Fibroblast of lung (primary cell): ENCODE results near the gene CARD8. TPM values are rescaled to one million over a fixed set of nuclear protein-coding genes. Genes with fewer than 3 reads are reported as not detected.

ENCODE experiments used
- DNase-seq, 2 donors: peaks; one replicate each; pipeline versions ENCODE4 v3.0.0 to v3.0.0-alpha.2; 2010; ENCODE audit warnings: low read depth in 2 of 2
- H2AFZ ChIP-seq: 2 replicates; pipeline ENCODE4 v1.5.1; 2012; ENCODE audit warnings: low read length, control low read depth, inconsistent platforms
- H3K27ac ChIP-seq: 2 replicates; pipeline ENCODE4 v1.5.1; 2011; ENCODE audit warnings: low read length, control low read depth; ENCODE audit not compliant: insufficient read depth
- H3K27me3 ChIP-seq: 2 replicates; pipeline ENCODE4 v1.5.1; 2011; ENCODE audit warnings: mild to moderate bottlenecking, low read length; ENCODE audit not compliant: control insufficient read depth, insufficient read depth
- H3K36me3 ChIP-seq: 2 replicates; pipeline ENCODE4 v1.5.1; 2011; ENCODE audit warnings: low read length; ENCODE audit not compliant: control insufficient read depth, insufficient read depth
- H3K4me1 ChIP-seq: 2 replicates; pipeline ENCODE4 v1.5.1; 2011; ENCODE audit warnings: low read length; ENCODE audit not compliant: control insufficient read depth, insufficient read depth; ENCODE audit errors: extremely low read depth
- H3K4me2 ChIP-seq: 2 replicates; pipeline ENCODE4 v1.5.1; 2011; ENCODE audit warnings: low read length, control low read depth; ENCODE audit not compliant: insufficient read depth; ENCODE audit errors: extremely low read depth
- H3K4me3 ChIP-seq, 4 experiments: fragments of 200-600 bp in 1 of 4; sonication (generic) in 1 of 4; replicated peaks in 1 of 4; 2 replicates each; pipeline ENCODE4 v1.5.1; 2011 to 2016; ENCODE audit warnings: low read length in 4 of 4, low read depth in 3 of 4, mild to moderate bottlenecking in 3 of 4, control low read depth in 2 of 4, inconsistent platforms in 1 of 4, mixed read lengths in 1 of 4; ENCODE audit not compliant: insufficient read depth in 1 of 4; ENCODE audit errors: control extremely low read depth in 1 of 4
- H3K79me2 ChIP-seq: 2 replicates; pipeline ENCODE4 v1.5.1; 2012; ENCODE audit warnings: mild to moderate bottlenecking, low read length, inconsistent platforms; ENCODE audit not compliant: control insufficient read depth, insufficient read depth
- H3K9ac ChIP-seq: 2 replicates; pipeline ENCODE4 v1.5.1; 2011; ENCODE audit warnings: mild to moderate bottlenecking, low read length, control low read depth; ENCODE audit not compliant: insufficient read depth
- H3K9me3 ChIP-seq: 2 replicates; pipeline ENCODE4 v1.5.1; 2012; ENCODE audit warnings: low read depth, low read length; ENCODE audit not compliant: control insufficient read depth, insufficient read depth
- H4K20me1 ChIP-seq: 2 replicates; pipeline ENCODE4 v1.5.1; 2011; ENCODE audit warnings: low read length; ENCODE audit not compliant: control insufficient read depth, insufficient read depth; ENCODE audit errors: extremely low read depth
- CTCF ChIP-seq, 2 donors: IDR thresholded peaks in 1 of 2; conservative IDR thresholded peaks in 1 of 2; 1 replicate in 1 of 2; 2 replicates in 1 of 2; pipeline ENCODE4 v1.5.1; 2011 to 2012; ENCODE audit warnings: low read length in 2 of 2, control low read depth in 1 of 2, inconsistent platforms in 1 of 2, low read depth in 1 of 2, mild to moderate bottlenecking in 1 of 2
- EZH2 ChIP-seq: IDR thresholded peaks from 2 replicates; pipeline ENCODE4 v1.5.1; 2012; ENCODE audit warnings: low read length, control low read depth, mild to moderate bottlenecking; ENCODE audit errors: missing control alignments
- polyA plus RNA-seq, 2 donors: library from polyadenylated mRNA; depleted of rRNA in 1 of 2; stranded (reverse) in 1 of 2; unstranded in 1 of 2; fragments of >200 nt; gene quantifications; 2 replicates each; pipeline ENCODE4 v1.2.1, GENCODE V29; 2011 to 2012; ENCODE audit warnings: missing spikeins in 1 of 2
- total RNA-seq: library from RNA; depleted of rRNA; stranded (reverse); fragments of >200 nt; gene quantifications from 2 replicates; pipeline ENCODE4 v1.2.1, GENCODE V29; 2014

Gene CARD8
- total and polyA plus RNA-seq, 2 donors (not counting 1 experiment from before 2014, with no cell fraction given), result 16.4 to 24.1 TPM

- no peak overlapping the region for H3K9ac ChIP-seq
- H4K20me1 ChIP-seq, result no peaks in the 10 kb centered on the region
- H3K4me2 ChIP-seq, result no peak overlapping the region
- H3K36me3 ChIP-seq, result no peaks in the 10 kb centered on the region
- no peaks in the 10 kb centered on the region for H3K4me1 ChIP-seq
- TF ChIP-seq CTCF (conservative IDR thresholded peaks at IDR 0.05 in 1 of 2, IDR thresholded peaks at IDR 0.05 in 1 of 2; ENCODE audit: low read depth in 1 of 2, low read length in 2 of 2) (no peak), EZH2 (no peak)
- no peak overlapping the region for H3K27ac ChIP-seq
- H2AFZ ChIP-seq, result no peak overlapping the region
- peaks cover 3% of the 10 kb centered on the region for H3K27me3 ChIP-seq
- no peaks in the 10 kb centered on the region for H3K9me3 ChIP-seq
- DNase-seq, result no peak
- no peaks in the 10 kb centered on the region for H3K79me2 ChIP-seq
- H3K4me3 ChIP-seq, result no peak overlapping the region
These were observed 46.9 kb upstream of the CARD8 start for GRCh38 chr19:48302600-48302959.

GRCh38 chr19:48301886-48302599 lies 46.3 kb upstream of the CARD8 start:
- H3K27me3 ChIP-seq, result peaks cover 3% of the 10 kb centered on the region
- H3K9me3 ChIP-seq, result no peaks in the 10 kb centered on the region
- no peaks in the 10 kb centered on the region for H4K20me1 ChIP-seq
- H3K4me2 ChIP-seq, result no peak overlapping the region
- no peaks in the 10 kb centered on the region for H3K36me3 ChIP-seq
- no peaks in the 10 kb centered on the region for H3K4me1 ChIP-seq
- DNase-seq, result no peak
- H3K79me2 ChIP-seq, result no peaks in the 10 kb centered on the region
- H3K4me3 ChIP-seq, result no peak overlapping the region
- H2AFZ ChIP-seq, result no peak overlapping the region
- H3K27ac ChIP-seq, result no peak overlapping the region
- no peak for TF ChIP-seq EZH2
- no peak for TF ChIP-seq CTCF (conservative IDR thresholded peaks at IDR 0.05 in 1 of 2, IDR thresholded peaks at IDR 0.05 in 1 of 2; ENCODE audit: low read depth in 1 of 2, low read length in 2 of 2)
- no peak overlapping the region for H3K9ac ChIP-seq

GRCh38 chr19:48297975-48298374 lies 42.3 kb upstream of the CARD8 start:
- Histone ChIP-seq H3K79me2 (no peaks in the 10 kb centered on the region), H3K4me3 (no peak overlapping the region), H3K27me3 (no peaks in the 10 kb centered on the region), H3K9ac (no peak overlapping the region), H2AFZ (no peak overlapping the region), H4K20me1 (no peaks in the 10 kb centered on the region), H3K27ac (no peak overlapping the region), H3K9me3 (no peaks in the 10 kb centered on the region), H3K36me3 (no peaks in the 10 kb centered on the region), H3K4me1 (no peaks in the 10 kb centered on the region), H3K4me2 (no peak overlapping the region)
- TF ChIP-seq CTCF (conservative IDR thresholded peaks at IDR 0.05 in 1 of 2, IDR thresholded peaks at IDR 0.05 in 1 of 2; ENCODE audit: low read depth in 1 of 2, low read length in 2 of 2), result no peak
- TF ChIP-seq EZH2, result no peak
- no peak for DNase-seq
